ENCODE measurements around the gene LGR4.

The LGR4 gene

GRCh38 chr11:27495710-27496300 is 23.2 kb upstream of the LGR4 start:
- no peak for DNase-seq
- TF ChIP-seq, protein P1, sequence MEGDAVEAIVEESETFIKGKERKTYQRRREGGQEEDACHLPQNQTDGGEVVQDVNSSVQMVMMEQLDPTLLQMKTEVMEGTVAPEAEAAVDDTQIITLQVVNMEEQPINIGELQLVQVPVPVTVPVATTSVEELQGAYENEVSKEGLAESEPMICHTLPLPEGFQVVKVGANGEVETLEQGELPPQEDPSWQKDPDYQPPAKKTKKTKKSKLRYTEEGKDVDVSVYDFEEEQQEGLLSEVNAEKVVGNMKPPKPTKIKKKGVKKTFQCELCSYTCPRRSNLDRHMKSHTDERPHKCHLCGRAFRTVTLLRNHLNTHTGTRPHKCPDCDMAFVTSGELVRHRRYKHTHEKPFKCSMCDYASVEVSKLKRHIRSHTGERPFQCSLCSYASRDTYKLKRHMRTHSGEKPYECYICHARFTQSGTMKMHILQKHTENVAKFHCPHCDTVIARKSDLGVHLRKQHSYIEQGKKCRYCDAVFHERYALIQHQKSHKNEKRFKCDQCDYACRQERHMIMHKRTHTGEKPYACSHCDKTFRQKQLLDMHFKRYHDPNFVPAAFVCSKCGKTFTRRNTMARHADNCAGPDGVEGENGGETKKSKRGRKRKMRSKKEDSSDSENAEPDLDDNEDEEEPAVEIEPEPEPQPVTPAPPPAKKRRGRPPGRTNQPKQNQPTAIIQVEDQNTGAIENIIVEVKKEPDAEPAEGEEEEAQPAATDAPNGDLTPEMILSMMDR (IDR thresholded peaks at IDR 0.05; ENCODE audit: low read depth, low read length): no peak
- Histone ChIP-seq H3K4me3 (ENCODE audit: low read depth, low read length) (no peak overlapping the region), H3K36me3 (no peaks in the 10 kb centered on the region; the same call in 1 of the 2 replicates), H3K9me3 (no peaks in the 10 kb centered on the region), H3K4me1 (no peaks in the 10 kb centered on the region), H3K27me3 (no peaks in the 10 kb centered on the region)

GRCh38 chr11:27489092-27489491 is 16.5 kb upstream of the LGR4 start:
- no peak overlapping the region for H3K4me3 ChIP-seq (ENCODE audit: low read depth, low read length)
- no peaks in the 10 kb centered on the region; the same call in 1 of the 2 replicates for H3K36me3 ChIP-seq
- no peaks in the 10 kb centered on the region for H3K4me1 ChIP-seq
- no peak for DNase-seq
- H3K9me3 ChIP-seq: no peaks in the 10 kb centered on the region
- H3K27me3 ChIP-seq: no peaks in the 10 kb centered on the region
- TF ChIP-seq, protein P1 (IDR thresholded peaks at IDR 0.05; ENCODE audit: low read depth, low read length): no peak

GRCh38 chr11:27487706-27488105 is 15.1 kb upstream of the LGR4 start:
- Histone ChIP-seq H3K9me3 (no peaks in the 10 kb centered on the region), H3K4me1 (no peaks in the 10 kb centered on the region), H3K36me3 (no peaks in the 10 kb centered on the region), H3K27me3 (no peaks in the 10 kb centered on the region), H3K4me3 (ENCODE audit: low read depth, low read length) (no peak overlapping the region)
- no peak for DNase-seq
- TF ChIP-seq, protein P1 (IDR thresholded peaks at IDR 0.05; ENCODE audit: low read depth, low read length): no peak

- Histone ChIP-seq H3K4me1 (no peaks in the 10 kb centered on the region), H3K4me3 (ENCODE audit: low read depth, low read length) (no peak overlapping the region), H3K27me3 (no peaks in the 10 kb centered on the region), H3K36me3 (no peaks in the 10 kb centered on the region), H3K9me3 (no peaks in the 10 kb centered on the region)
- TF ChIP-seq, protein P1 (IDR thresholded peaks at IDR 0.05; ENCODE audit: low read depth, low read length): peak; percentile 73
- peak; percentile 17 for DNase-seq
These were observed 13.6 kb upstream of the LGR4 start for GRCh38 chr11:27485930-27486773.

DNA sequence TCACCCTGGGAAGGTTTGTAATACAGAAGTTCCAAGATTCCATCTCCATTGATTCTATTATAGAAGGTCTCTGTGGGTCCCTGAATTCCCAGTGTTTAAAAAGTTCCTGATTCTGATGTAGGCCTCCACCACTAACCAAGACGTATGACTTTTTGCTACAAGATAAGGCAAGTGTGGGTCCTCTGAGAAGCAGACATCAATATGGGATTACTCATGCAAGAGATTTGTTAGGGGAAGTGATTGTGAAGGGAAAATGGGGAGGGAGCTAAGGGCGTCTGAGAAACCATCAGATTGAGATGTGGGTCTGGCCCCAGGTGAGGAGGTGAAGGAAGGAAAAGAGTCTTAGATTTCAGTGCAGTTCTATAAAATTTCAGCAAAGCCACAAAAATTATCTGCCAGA is 10.2 kb upstream of the LGR4 start:
- no peaks in the 10 kb centered on the region for H3K36me3 ChIP-seq
- H3K27me3 ChIP-seq: no peaks in the 10 kb centered on the region
- H3K4me3 ChIP-seq (ENCODE audit: low read depth, low read length): no peak overlapping the region
- no peaks in the 10 kb centered on the region for H3K4me1 ChIP-seq
- H3K9me3 ChIP-seq: no peaks in the 10 kb centered on the region
- TF ChIP-seq, protein P1 (IDR thresholded peaks at IDR 0.05; ENCODE audit: low read depth, low read length): no peak
- DNase-seq: no peak

DNA sequence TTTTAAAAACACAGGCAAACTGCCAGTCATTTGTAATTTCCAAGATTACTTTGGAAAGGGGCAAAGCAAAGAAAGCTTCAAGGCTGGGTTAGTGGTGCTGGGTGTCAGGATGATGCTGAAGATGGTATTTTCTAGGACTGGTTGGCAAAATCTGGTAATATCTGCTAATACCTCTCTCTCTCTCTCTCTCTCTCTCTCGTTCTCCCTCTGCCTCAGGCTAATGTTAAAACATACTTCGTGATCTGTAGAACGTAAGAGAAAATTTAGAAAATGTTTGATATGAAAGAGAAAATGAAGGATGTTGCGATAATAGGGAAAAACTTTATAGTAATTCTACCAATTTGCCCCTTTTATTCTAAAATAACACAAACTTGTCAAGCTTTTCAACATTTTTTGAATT is 9.4 kb upstream of the LGR4 start:
- H3K36me3 ChIP-seq: no peaks in the 10 kb centered on the region
- H3K4me3 ChIP-seq (ENCODE audit: low read depth, low read length): no peak overlapping the region
- H3K27me3 ChIP-seq: no peaks in the 10 kb centered on the region
- no peaks in the 10 kb centered on the region for H3K9me3 ChIP-seq
- TF ChIP-seq, protein P1 (IDR thresholded peaks at IDR 0.05; ENCODE audit: low read depth, low read length): no peak
- H3K4me1 ChIP-seq: no peaks in the 10 kb centered on the region
- no peak for DNase-seq

Measured in BE2C (cell line).